PC-9 (cell line): Measurements from ENCODE around the gene KIFC1.

Experiments
- CTCF ChIP-seq: fragments of 200-600 bp; sonication (generic); conservative IDR thresholded peaks from 2 replicates; pipeline ENCODE4 v1.6.1; 2017; ENCODE audit warnings: mixed run types, antibody characterized with exemption, mild to moderate bottlenecking, moderate library complexity
- EZH2 ChIP-seq: fragments of 200-600 bp; sonication (generic); IDR thresholded peaks from 2 replicates; pipeline ENCODE4 v1.8.0; 2017; ENCODE audit warnings: antibody characterized with exemption, low read depth

GRCh38 chr6:33404884-33405283, 13.3 kb downstream of the KIFC1 start:
- TF ChIP-seq CTCF (no peak), EZH2 (no peak)
